Dedifferentiated amniotic fluid mesenchymal stem cell (primary cell): ENCODE data around the gene GATAD2B.

ENCODE experiments used
- DNase-seq: peaks from one replicate; pipeline ENCODE4 v3.0.0-alpha.2; 2016; ENCODE audit errors: extremely low spot score

GATAD2B gene

DNA sequence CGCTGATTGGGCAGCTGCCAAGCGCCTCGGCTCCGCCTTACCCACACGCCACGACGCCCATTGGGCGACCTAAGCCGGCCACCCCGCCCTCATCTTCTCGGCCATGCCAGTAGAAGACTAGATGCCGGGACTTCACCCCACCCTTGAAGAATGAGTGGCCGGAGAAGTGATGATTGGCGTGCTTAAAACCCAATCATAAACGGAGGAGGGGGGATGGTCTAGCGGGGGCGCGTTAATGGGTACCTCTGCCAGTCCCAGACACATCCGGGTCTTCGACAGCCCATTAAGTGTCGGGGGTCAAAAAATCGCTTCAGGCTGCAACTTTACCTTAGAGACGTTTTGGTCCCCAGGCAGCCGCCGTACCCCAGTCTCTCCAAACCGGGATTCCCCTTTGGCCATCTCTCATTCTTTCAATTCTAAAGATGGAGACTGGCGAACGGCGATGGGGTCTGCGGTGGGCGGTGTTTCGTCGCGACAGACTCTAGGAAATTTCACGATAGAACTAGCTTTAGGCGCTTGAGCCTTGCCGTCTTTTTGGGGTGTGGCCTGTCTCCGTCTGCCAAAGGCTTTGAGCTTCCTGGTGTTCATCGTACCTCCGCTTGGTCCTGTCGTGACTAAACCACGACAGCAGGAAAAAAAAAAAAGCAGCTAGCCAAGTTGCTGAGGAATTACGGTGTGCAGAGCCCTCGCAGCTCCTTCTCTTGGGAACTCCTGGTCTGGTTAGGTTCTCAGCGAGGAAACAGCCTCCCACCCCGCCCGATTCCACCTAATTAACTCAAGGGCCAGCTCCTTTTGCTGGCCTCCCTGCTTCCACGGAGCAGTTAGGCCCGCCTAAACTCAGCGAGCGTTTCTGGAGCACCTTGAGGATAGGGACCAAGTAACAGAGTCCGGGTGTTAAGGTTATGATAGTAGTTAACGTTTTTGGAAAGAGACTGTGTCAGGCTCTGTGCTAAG is at the start of gene GATAD2B:
Gene GATAD2B (minus strand): TSS at position 1 of the 954 bp plus-strand sequence. CDS start 94,625 bp downstream, outside the sequence.
- DNase-seq, result peak; percentile 100

DNA sequence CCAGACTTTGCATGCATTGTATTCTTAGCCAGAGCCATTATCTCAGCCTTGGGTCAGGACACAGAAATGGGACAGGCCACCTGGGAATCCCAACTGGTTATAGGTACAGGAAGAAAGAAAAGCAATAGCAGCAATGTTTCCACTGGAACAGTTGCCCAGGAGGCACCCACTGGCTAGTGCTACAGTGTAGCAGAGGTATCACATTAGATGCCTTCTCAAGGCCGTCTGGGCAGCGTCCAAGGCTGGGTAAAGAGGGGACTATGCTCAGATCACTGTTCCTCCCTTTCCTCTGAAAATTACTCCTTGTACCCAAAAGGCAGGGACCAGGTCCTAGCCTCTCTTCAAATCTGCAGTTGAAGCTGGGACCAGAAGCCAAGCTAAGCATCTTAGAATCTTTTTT is 47.6 kb upstream of the GATAD2B start:
- no peak for DNase-seq

DNA sequence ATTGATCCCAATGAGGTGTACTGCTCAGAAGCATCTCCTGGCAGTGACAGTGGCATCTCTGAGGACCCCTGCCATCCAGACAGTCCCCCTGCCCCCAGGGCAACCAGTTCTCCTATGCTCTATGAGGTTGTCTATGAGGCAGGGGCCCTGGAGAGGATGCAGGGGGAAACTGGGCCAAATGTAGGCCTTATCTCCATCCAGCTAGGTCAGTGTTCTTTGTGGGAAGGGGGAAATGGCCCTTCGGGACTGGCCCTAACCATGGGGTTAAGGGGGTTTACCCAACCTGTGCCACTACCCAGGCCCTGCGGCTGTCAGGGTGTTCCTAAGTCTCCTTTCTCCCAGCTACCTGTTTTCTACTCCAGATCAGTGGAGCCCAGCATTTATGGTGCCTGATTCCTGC is 46.2 kb upstream of the GATAD2B start:
- DNase-seq, result no peak

DNA sequence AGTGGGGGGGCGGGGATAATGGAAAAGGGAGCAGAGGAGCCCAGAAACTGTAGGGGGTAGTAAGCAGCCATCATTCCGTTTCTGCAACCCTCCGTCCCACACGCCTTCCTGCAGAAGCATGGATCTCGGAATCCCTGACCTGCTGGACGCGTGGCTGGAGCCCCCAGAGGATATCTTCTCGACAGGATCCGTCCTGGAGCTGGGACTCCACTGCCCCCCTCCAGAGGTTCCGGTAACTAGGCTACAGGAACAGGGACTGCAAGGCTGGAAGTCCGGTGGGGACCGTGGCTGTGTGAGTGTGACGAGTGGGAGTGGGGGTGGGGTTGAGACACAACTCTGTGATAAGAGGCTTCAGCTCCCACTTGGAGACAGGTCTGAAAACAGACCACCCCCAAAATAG is 45.6 kb upstream of the GATAD2B start:
- DNase-seq, result no peak

DNA sequence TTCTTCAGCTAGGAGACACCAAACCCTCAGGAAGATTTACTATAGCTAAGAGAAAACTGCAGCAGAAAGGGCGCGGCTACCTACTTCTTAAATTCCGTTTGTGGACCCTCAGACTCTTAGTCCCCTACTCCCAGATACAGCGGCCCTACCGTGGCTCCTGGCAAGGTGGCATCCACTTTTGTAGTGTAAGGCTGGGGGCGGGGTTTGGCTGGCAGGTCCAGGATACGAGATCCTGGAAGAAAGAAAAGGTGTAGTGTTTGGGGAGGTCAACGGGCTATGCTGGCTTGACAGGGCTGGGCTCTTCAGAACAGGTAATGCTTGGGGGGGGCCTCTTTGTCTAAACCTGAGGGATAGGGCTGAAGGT is 45.2 kb upstream of the GATAD2B start:
- DNase-seq, result no peak

DNA sequence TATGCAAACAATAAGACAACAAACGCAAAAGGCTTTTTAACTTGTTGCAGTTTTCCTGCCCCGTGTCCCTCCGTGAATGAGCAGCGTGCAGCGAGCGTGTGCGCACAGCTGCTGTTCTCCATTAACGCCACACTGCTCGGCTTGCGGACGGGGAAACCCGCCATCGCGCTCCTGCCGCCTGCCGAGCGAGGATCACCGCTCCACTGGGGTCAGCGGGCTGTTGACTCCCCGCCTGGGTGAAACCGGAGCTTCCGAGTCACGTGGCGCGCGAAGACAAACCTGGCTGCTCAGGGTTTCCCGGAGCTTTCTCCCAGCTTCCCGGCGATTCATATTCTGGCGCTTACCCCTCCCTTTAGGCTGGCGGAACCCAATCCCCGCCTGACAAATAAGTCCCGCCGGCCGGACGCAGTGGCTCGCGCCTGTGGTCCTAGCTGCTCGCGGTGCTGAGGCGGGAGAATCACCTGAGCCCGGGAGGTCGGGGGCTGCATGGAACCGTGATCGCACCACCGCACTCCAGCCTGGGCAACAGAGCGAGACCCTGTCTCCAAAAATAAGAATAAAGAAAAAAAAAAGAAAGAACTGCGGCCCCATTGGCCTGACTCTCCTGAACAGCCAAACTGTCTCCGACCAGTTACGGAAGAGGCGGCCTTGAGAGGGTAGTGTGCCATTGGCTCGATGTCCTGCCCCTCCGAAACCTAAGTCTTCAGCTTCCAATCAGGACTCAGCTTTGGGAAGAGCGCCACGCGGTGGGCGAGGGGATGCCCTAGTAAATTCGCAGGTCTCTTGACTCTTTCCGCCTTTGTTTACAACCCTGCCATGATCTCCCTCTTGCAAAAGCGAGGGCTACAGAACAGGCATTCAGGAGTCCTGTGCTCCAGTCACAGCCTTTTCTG is 44.6 kb upstream of the GATAD2B start, which contains the start of gene CREB3L4:
Gene CREB3L4 (plus strand): TSS at position 796 of the 893 bp plus-strand sequence. CDS start 624 bp downstream, outside the sequence.
- peak; percentile 98 for DNase-seq

DNA sequence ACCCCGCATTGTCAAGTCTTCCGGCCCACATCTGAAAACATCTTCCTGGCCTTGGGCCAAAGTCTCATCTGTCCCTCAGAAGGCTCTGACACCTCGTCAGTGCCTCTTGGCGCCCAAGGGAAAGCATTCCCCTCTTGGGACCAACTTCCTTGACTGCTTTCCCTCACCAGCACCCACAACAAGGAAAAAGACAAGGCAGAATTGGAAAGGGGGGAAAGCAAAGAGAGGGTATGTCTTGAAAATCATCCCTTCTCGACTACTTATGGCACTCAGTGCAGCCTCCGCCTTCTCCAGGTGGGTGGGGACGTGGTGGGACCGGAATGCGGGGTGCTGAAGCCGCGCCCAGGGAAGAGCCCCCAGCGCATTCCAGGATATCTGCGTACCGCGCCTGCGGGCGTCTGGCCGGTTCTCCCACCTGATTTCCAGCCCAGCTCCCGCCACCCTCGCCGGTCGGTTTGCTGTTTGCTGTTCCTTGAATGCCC is 41.1 kb upstream of the GATAD2B start:
- no peak for DNase-seq

DNA sequence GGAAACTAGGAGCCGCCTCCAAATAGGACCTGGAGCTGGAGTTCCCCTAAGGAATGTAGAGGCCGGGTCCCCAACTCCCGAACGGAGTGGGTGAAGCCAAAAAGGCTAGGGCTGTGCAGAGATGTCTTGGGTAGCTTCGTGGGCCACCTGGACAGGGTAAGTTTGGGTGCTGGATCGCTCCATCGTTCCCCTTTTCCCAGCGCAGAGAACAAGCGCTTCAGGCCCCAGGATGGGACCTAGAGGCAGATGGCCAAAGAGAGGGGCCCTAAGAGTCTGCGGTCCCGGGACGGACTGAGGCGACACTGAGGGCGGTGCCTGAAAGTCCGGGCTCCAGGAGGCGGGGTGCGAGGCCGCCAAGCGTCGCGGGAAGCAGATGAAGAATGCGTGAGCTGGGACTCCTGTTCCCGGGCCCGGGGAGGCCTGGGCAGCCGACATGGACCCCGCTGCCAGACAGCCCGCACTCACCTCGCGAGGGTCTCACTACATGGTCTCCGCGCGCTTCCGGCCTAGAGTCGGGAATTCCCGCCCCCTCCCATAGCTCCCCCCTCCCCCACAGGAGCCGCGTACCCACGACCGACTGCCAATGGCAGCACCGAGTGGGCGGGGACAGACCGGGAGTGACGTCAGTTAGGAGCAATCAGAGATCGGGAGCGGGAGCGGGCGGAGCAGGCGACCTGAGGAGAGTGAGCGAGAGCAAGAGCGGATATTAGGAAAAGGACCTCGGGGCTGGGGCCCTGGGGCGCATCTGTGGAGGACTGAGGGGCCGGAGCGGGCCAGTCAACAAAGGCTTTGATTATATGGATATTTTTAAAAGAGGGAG is 40.5 kb upstream of the GATAD2B start, which contains the start of gene SLC39A1:
Gene SLC39A1 (minus strand): TSS at position 508 of the 820 bp plus-strand sequence. CDS start 822 bp downstream, outside the sequence.
- DNase-seq, result peak; percentile 97

DNA sequence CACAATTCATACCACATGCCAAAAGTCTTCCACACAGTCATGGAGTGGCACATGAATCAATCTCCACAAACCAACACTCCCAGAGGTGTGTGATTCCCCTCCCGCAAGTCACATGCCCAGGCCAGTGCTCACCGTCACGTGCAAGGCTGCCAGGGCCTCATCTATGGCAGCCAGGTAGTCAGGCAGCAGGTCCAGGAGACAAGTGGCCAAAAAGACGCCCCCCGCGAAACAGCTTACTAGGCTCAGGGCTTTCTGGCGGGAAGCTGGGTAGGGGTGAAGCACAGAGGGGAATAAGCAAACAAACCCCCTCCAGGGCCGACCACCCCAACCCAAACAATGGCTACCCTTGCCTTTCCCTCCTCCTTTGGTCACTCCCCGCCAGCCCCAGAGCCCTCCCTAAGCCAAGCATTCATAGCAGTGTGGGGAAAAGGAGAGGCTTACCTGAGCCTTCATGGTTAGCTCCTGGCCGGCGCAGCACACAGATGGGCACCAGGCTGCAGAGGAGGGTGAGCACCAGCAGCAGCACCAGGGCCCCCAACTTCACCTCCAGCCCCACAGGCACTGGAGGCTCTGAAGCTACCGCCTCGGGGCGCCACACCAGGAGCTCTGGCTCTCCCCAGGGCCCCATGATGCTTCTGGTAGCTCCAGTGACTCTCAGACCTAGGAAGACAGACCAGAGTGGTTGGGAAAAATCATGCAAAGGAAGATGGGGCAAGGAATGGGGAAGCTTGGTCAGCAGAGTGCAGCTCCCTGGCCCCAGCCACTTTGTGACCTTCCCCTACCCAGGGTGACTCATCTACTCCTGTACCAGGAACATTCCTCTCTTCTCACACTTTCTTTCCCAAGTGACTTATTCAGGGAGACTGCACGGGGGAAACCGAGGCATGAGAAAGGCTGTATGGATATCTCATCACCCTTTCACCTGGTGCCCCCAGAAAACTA is 39.6 kb upstream of the GATAD2B start:
- DNase-seq, result no peak

DNA sequence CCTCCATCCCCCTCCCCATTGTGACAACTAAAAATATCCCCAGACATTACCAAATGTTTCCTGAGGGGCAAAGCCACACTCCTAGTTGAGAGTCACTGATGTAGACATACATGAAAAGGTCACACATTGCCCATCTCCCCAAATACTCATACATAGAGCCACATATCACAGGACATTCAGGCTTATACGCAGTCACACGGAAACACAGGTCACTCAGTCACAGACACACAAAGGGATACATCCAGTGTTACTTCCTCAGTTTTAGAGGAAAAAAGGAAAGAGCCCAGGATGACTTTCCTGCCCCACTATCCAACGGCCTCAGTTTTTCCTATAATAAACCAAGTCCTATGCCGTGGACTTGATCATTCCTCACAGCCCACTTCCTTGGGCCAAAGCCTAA is 38.6 kb upstream of the GATAD2B start:
- no peak for DNase-seq

DNA sequence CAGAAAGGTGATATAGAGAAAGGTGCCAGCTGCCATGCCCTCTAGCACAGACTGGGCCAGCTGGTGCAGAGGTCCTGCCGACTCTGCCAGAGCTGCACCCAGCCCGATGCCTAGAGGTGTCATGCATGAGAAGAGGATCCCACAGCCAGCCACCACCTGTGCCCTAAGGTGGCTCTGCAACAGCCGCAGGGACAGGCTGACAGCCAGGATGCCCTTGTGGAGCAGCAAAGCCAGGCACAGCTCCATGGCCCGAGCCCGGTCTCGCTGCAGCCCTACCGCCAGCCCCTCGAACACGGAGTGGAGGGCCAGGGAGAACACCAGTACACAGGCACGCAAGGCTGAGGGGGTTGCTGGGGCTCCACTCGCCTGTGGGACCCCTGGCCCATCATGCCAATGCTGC is 37.4 kb upstream of the GATAD2B start:
- DNase-seq, result no peak

DNA sequence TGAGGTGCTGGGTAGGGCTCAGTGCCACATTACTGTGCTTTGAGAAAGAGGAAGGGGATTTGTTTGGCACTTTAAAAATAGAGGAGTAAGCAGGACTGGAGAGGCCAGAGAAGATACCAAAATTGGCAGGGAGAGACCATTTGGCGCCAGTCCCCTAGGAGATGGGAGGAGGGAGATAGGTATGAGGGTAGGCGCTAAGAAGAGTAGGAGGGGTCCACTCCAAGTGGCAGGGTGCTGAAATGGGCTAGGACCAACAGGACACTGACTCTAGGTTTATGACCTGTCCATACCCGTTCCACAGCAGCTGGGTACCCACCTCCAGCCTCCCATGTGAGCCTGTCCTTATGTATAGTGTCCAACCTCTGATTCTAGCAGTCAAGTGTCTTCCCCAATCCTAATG is 36.7 kb upstream of the GATAD2B start:
- DNase-seq, result no peak

DNA sequence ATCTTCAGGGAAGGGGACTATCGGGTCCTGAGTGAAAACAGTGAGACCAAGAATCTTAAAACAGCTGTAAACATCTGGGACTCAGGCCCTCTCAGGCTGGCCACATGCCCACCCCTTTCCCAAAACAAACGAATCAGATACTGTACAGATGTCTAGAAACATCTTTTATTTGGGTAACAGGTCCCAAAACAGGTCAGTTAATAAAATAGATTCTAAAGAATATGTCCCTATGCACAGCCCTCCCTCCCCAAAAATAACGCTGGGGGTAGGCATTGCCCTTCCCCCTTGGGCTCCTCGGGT is 36.1 kb upstream of the GATAD2B start:
- DNase-seq, result no peak

DNA sequence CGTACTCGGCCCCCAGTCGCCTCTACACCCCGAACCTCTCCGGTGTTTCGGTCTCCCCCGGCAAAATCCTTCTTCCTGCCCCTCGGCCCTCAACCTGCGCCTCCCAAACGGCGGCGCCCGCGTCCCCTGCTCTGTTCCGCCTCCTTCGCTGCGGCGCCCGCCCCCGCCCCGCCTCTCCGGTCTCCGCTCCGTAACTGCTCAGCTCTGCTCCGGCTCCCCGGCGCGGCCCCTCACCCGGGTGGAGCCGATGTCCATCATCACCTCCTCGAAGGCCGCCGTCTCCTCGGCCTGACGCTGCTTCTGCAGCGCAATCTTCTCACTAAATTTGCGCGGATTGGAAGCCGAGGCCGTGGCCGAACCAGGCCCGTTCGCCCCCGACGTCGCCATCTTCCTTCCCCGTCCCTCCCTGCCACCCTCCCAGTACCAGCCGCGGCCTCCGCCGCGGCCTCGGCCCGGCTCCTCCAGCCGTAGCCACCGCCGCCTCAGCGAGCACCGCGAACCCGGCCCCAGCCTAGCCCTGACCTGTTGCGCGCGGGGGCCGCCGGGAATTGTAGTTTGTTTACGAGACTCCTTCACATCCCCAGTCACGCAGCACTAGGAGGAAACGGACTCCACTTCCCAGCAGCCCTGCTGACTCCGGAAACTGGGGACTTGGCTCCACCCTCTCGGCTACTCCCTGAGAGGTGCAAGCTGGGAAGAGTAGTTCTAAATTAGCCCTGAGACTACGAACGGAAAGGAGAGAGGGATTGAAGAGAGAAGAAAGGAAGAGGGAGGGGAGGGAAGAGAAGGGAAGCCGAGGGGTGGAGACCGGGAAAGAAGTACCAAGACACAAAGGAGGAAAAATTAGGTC is 35.6 kb upstream of the GATAD2B start, which contains the start of gene CRTC2:
Gene CRTC2 (minus strand): TSS at position 502 of the 850 bp plus-strand sequence. CDS start 115 bp downstream, at position 387.
- DNase-seq, result peak; percentile 100

DNA sequence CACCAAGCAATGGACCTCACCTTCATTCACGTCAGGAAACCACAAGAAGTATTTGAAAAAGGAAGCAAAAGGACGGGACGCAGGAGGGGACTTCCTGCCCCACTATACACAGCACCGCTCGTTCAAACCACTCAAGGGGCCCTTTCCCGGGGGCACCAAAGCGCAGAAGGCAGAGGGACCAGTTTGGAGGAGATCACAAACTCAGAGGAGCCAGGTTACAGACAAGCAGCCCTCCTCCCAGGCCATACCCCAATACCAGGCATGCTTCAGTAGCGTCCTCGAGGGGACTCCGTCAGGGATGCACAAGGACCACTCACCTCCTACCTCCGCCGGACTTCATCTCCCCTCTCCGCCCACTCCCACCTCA is 35.0 kb upstream of the GATAD2B start:
- DNase-seq, result no peak

DNA sequence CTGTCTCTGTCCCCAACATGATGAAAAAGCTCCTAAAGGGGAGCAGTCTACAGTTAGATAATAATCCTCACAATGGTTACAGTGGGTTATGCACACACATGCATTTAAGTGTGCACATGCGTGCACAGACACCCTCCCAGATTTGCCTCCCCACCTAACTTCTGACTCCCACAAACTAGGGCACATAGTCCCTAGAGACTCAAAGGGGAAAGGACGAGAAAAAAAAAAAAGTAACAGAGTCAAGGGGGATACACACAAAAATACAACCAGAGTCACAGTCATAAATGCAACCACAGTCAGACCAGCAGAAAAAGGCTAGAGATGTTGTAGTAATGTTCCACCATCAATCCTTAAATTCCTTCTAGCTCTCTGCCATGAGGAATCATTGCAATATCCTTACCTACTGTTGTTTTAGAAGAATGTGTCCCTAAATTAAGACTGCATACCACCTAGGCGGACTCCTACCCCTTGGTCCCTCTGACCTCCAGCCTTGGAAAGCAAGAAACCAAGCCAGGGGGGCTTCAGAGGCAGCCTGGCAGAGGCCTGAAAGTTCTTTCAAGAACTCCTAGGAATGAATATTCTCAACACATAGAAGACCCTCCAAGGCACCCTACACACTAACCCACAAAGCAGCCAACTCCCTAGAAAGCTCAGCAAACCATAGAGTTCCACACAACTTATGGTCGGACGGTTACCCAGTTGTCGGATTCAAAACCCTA is 34.4 kb upstream of the GATAD2B start:
- DNase-seq, result no peak

DNA sequence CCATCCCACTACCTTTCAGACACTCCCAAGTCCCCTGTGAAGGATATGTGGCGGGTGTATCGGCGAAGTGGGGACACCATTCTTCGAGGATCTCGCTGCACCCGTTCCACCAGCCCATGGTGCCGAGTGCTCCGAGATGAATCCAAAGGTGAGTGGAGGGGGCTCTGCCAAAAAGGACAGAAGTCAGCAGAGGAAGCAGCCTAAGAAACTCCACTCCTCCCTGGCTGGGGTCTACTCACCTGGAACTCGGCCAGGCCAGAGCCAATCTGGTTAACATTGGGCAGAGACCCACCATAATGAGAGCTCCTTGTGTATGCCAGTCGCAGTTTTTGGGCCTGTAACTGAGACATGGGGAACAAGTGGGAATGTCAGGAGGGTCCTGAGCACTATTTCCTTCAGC is 32.1 kb upstream of the GATAD2B start:
- DNase-seq, result no peak

DNA sequence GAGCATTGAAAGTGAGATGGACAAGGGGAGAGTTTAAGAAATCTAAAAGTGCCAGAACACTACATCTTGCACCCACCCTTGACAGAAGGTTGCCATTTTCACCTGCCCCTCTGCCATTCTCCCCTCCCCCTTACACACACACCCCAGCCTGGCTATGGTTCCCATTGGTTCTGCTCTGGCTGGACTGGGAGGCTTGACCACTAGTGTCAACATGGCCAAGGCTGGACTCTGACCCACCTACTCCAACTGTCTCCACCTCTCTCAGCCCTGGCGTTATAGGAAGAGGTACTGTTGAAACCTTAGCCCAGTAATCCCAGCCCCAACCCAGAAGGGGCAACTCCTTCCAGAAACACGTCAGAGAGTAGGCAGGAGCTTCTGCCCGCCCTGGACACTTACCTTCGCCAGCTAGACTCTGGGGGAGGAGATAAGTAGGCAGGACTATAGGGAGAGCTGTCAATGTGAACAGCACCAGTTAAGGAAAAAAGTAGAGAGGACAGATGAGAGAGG is 31.1 kb upstream of the GATAD2B start:
- no peak for DNase-seq
